GM10847 (cell line): ENCODE measurements around the gene RECK.

Experiments
- POLR2A ChIP-seq: IDR thresholded peaks from 2 replicates; pipeline ENCODE4 v1.6.1; 2011; ENCODE audit not compliant: insufficient read length; ENCODE audit errors: extremely low read depth

RECK gene

DNA sequence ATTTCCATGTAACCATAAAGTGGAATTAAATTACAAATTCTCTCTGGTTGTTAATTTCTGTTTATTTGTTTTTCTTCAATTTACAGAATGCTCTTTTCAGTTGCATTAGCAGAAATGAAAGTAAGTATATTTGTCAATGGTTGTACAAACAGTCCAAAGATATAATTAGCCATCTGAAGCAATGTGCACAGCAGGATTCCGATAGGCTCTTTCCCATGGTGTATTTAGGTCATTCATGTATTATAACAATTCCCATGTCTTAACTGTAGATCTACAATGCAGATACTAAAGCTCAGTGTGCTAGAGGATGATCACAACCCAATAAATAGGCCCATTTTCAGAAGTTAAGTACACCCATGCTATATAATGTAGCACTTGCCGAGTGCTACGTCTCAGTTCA, 43.8 kb downstream of the RECK start:
- no peak for TF ChIP-seq POLR2A

- TF ChIP-seq POLR2A: no peak
Observed at GRCh38 chr9:36082931-36083330, 46.2 kb downstream of the RECK start.

GRCh38 chr9:36086442-36086841, 49.7 kb downstream of the RECK start:
- no peak for TF ChIP-seq POLR2A

GRCh38 chr9:36088020-36088419, 51.3 kb downstream of the RECK start:
- no peak for TF ChIP-seq POLR2A

DNA sequence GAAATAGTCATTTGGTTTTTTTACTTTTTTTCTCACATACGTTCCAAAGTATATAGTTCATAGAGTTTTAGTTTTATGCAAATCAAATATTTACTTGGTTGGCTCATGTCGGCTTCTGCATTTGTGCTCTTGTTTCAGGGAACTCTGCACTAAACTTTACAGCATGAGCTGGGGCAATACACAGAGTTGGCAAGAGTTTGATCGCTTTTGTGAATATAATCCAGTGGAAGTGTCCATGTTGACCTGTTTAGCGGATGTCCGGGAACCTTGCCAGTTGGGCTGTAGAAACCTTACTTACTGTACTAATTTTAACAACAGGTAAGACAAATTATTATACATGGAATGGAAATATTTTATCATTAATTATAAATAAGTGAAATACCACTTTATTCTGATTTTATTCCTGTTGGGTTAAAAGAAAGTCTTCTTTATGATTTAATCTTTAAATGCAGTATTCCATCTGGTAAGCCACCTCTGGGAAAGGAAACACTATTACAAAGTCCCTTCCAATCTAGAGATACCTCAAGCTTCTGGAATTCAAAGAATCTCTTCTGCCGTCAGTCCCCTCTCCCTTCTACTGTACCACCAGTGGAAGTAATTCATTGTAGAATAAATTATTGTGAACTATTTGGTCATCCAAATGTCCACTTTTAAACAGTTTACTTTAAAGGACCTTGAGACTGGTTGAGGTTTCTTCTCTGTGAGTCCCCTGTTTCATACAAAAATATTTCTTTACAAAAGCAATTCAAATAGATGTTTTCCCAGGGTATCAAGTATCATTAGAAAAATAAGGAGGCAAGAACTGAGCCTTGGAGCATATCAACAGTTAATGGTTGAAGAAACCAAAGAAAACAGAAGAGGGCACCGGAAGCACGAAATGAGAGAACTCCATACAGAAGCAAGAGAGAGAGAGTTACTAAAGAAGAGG, 54.6 kb downstream of the RECK start:
- TF ChIP-seq POLR2A: no peak

DNA sequence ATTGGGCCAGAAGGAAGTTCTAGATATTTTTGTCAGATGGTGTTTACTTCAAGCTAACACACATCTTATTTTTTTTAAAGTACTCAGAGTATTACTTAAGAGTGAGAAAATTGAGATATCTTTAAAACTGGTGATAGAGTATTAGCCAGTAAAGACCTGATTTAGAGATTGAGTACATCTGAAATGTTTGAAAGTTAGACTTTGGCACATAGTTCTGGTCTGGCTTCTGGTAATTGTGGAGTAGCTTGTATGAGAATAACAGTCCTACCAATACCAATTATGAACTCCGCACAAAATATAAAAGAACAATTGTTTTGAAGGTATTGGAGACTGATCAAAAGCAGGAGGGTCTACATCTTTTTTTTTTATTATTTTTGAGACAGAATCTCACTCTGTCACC, 55.3 kb downstream of the RECK start:
- TF ChIP-seq POLR2A: no peak

GRCh38 chr9:36092509-36093215, 55.9 kb downstream of the RECK start:
- TF ChIP-seq POLR2A: no peak

DNA sequence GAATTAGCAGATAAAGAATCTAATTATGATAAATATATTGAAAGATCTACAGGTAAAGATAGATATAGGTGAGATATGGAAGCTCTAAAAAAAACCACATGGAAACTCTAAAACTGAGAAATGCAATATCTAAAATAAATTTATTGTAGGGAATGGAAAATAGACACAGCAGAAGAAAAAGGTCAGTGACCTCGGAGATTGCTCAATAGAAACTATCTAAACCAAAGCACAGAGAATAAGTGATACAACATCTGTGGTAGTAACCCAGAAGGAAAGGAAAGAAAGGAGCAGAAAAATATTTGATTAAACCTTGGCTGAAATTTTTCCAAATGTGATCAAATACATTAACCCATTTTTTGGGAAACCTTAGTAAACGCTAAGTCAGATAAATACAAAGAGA, 56.7 kb downstream of the RECK start:
- TF ChIP-seq POLR2A: no peak

- TF ChIP-seq POLR2A: no peak
Observed at GRCh38 chr9:36099718-36100117, 63.0 kb downstream of the RECK start.

GRCh38 chr9:36100532-36100931, 63.8 kb downstream of the RECK start:
- no peak for TF ChIP-seq POLR2A

- TF ChIP-seq POLR2A: no peak
Observed at GRCh38 chr9:36101916-36102741, 65.4 kb downstream of the RECK start.

- TF ChIP-seq POLR2A: no peak
Observed at GRCh38 chr9:36102742-36103495, 66.2 kb downstream of the RECK start.

- no peak for TF ChIP-seq POLR2A
Observed at GRCh38 chr9:36109071-36109470, 72.4 kb downstream of the RECK start.

DNA sequence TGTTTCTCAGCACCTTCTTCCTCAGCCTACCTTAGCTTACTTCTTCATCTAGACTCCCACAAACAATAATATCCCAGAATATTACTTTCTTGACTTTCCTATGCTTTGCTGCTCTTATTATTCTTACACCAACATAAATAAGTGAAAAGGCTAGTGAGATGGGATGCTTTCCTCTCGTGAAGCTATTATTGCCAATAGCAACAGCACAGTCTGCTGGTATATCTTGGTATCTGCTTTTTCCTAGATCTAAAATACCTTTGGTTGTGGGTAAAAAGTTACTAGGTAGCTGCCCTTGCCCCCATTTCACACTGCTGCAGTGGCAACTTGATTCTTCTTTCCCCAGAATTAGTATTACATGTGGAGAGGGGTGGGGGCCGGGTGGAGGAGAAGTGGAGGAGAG, 73.7 kb downstream of the RECK start:
- TF ChIP-seq POLR2A: no peak

- no peak for TF ChIP-seq POLR2A
Observed at GRCh38 chr9:36112516-36112915, 75.8 kb downstream of the RECK start.
